A549 (cell line): Measurements from ENCODE around the gene SELENOP.

Source experiments
- BHLHE40 ChIP-seq: IDR thresholded peaks from 2 replicates; pipeline ENCODE4 v1.6.1; 2012; ENCODE audit warnings: low read depth, low read length, inconsistent platforms
- CTCF ChIP-seq: fragments of >200 bp; sonication (Bioruptor Twin); formaldehyde crosslinking; IDR thresholded peaks from 3 replicates; pipeline ENCODE4 v1.5.1; 2016
- EP300 ChIP-seq, 2 experiments: fragments of >200 bp; sonication (Bioruptor Twin); formaldehyde crosslinking; IDR thresholded peaks; 2 replicates in 1 of 2; 3 replicates in 1 of 2; pipeline ENCODE4 v1.6.1; 2016 to 2017
- HMGXB4 ChIP-seq: fragments of 250-450 bp; sonication (Bioruptor Pico); IDR thresholded peaks from 2 replicates; pipeline ENCODE4 v1.5.0; 2021; ENCODE audit warnings: mild to moderate bottlenecking, moderate library complexity, borderline replicate concordance
- NFE2L2 ChIP-seq: fragments of 150-350 bp; conservative IDR thresholded peaks from 2 replicates; pipeline ENCODE4 v1.6.1; 2014; ENCODE audit warnings: low read length
- NR3C1 ChIP-seq: fragments of >200 bp; sonication (Bioruptor Twin); formaldehyde crosslinking; IDR thresholded peaks from 3 replicates; pipeline ENCODE4 v1.6.1; 2017
- POLR2A ChIP-seq: IDR thresholded peaks from 2 replicates; pipeline ENCODE4 v1.6.1; 2012; ENCODE audit warnings: mild to moderate bottlenecking, low read length
- REST ChIP-seq: fragments of 200-600 bp; sonication (generic); IDR thresholded peaks from 2 replicates; pipeline ENCODE4 v1.6.1; 2016; ENCODE audit warnings: antibody characterized with exemption, mild to moderate bottlenecking, moderate library complexity
- RFX5 ChIP-seq: fragments of 450-650 bp; IDR thresholded peaks from 2 replicates; pipeline ENCODE4 v1.7.1; 2014; ENCODE audit warnings: antibody characterized with exemption, mild to moderate bottlenecking, moderate library complexity
- RNF2 ChIP-seq: fragments of 200-600 bp; sonication (generic); IDR thresholded peaks from 2 replicates; pipeline ENCODE4 v1.6.1; 2016; ENCODE audit warnings: low read depth, mild to moderate bottlenecking, antibody characterized with exemption, moderate library complexity, borderline replicate concordance

- TF ChIP-seq CTCF (no peak), EP300 (IDR thresholded peaks at IDR 0.05) (no peak), BHLHE40 (no peak), NR3C1 (no peak), NFE2L2 (no peak), POLR2A (no peak), REST (no peak), HMGXB4 (CRISPR knock-in tag) (no peak), RFX5 (no peak), RNF2 (no peak)
These were observed 43.1 kb upstream of the SELENOP start for GRCh38 chr5:42854795-42855194.
